Measurements from ENCODE around the gene SLX4IP. TPM values are rescaled to one million over a fixed set of nuclear protein-coding genes. Genes with fewer than 3 reads are reported as not detected.
"Not testable (repeated sequence)": the region's sequence is repeated elsewhere in the genome, so short reads cannot be mapped to it uniquely, and the experiment has no call there.

Gene SLX4IP
- total and polyA plus RNA-seq, 12 donors, result 2.8 to 8.2 (median 4.8) TPM

DNA sequence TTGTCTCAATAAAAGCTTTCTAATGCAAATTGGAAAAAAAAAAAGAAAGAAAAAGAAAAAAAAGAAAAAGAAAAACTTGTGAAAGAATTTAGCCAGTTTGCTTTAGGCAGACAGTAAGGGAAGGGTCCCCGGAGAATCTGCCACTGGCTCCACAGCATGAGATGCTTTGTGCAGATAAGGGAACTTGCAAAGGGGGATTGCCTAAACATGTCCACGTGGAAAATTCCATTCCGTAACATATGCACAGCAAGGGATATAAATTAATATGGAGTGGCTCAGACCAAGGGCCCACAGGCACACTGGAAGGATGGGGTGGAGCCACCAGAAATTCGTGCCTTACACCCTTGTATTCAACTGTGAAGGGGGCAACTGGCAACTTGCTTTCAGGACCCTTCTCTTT lies 46.5 kb upstream of the SLX4IP start:
- Histone ChIP-seq H3K4me1 (replicated peaks in 1 of 2) (no peaks in the 10 kb centered on the region), H3K4me3 (no peak overlapping the region), H3K36me3 (replicated peaks in 1 of 2) (no peaks in the 10 kb centered on the region), H3K27ac (no peak overlapping the region), H3K27me3 (no peaks in the 10 kb centered on the region), H3K9me3 (replicated peaks in 1 of 3) (no peaks in the 10 kb centered on the region)
- TF ChIP-seq, protein P1, sequence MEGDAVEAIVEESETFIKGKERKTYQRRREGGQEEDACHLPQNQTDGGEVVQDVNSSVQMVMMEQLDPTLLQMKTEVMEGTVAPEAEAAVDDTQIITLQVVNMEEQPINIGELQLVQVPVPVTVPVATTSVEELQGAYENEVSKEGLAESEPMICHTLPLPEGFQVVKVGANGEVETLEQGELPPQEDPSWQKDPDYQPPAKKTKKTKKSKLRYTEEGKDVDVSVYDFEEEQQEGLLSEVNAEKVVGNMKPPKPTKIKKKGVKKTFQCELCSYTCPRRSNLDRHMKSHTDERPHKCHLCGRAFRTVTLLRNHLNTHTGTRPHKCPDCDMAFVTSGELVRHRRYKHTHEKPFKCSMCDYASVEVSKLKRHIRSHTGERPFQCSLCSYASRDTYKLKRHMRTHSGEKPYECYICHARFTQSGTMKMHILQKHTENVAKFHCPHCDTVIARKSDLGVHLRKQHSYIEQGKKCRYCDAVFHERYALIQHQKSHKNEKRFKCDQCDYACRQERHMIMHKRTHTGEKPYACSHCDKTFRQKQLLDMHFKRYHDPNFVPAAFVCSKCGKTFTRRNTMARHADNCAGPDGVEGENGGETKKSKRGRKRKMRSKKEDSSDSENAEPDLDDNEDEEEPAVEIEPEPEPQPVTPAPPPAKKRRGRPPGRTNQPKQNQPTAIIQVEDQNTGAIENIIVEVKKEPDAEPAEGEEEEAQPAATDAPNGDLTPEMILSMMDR (IDR thresholded peaks at IDR 0.05), result no peak
- no peak for TF ChIP-seq POLR2A (IDR thresholded peaks at IDR 0.05)
- 80 to 85% (median 82%) methylated on average over 4 of the region's 4 CpGs for WGBS, 4 donors
- intact Hi-C loops (cut with DNase I), result no loop called here
- no peak for DNase-seq

DNA sequence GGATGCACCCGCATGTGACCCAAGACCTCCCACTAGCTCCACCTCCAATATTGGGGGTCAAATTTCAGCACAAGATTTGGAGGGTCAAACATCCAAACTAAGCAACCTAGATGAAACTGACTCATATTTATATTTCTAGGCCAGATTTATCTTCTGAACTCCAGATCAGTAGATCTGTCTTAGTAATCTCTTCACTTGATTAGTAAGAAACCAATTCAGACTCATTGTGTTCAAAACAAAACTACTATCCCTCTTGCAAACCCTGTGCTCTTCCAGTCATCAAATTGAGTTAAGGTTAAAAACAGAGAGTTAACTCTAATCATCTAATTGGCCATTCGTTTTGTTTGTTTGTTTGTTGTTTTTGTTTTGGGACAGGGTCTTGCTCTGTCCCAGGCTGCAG lies 44.4 kb upstream of the SLX4IP start:
- intact Hi-C loops (cut with DNase I), result no loop called here
- H3K36me3 ChIP-seq (replicated peaks in 1 of 2), result no peaks in the 10 kb centered on the region
- DNase-seq, result no peak
- WGBS, 4 donors, result 72 to 87% (median 81%) methylated on average over 2 of the region's 2 CpGs
- no peak for TF ChIP-seq POLR2A (IDR thresholded peaks at IDR 0.05)
- TF ChIP-seq, protein P1 (IDR thresholded peaks at IDR 0.05), result no peak
- no peak overlapping the region for H3K4me3 ChIP-seq
- no peaks in the 10 kb centered on the region for H3K9me3 ChIP-seq (replicated peaks in 1 of 3)
- H3K27ac ChIP-seq, result no peak overlapping the region
- no peaks in the 10 kb centered on the region for H3K4me1 ChIP-seq (replicated peaks in 1 of 2)
- no peaks in the 10 kb centered on the region for H3K27me3 ChIP-seq

DNA sequence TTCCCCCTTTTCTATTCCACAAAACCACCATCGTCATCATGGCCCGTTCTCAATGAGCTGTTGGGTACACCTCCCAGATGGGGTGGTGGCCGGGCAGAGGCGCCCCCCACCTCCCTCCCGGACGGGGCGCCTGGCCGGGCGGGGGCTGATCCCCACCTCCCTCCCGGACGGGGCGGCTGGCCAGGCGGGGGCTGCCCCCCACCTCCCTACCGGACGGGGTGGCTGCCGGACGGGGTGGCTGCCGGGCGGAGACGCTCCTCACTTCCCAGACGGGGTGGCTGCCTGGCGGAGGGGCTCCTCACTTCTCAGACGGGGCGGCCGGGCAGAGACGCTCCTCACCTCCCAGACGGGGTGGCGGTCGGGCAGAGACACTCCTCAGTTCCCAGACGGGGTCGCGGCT lies 40.4 kb upstream of the SLX4IP start:
- H3K27ac ChIP-seq, result not testable (repeated sequence)

DNA sequence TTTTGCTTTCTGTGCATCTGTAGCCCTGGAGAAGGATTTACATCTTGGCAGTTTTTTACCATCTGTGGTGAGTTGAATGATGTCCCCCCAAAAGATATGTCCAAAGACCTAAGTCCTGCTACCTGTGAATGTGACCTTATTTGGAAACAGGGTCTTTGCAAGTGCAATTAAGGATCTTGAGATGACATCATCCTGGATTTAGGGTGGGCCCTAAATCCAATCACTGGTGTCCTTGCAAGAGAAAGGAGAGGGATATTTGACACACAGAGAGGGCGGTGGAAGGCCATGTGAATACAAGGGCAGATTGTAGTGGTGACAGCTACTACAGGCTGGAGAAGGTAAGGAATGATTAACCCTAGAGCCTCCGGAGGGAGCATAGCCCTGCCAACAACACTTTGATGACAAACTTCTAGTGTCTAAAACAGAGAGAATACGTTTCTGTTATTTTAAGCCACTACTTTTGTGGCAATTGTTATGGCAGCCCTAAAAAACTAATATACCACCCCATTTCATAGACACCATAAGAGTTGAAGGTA lies 36.2 kb upstream of the SLX4IP start:
- Histone ChIP-seq H3K9me3 (replicated peaks in 1 of 3) (no peaks in the 10 kb centered on the region), H3K4me1 (replicated peaks in 1 of 2) (no peaks in the 10 kb centered on the region), H3K27ac (no peak overlapping the region), H3K36me3 (replicated peaks in 1 of 2) (no peaks in the 10 kb centered on the region), H3K27me3 (no peaks in the 10 kb centered on the region), H3K4me3 (no peak overlapping the region)
- TF ChIP-seq POLR2A (IDR thresholded peaks at IDR 0.05), result no peak
- TF ChIP-seq, protein P1 (IDR thresholded peaks at IDR 0.05), result no peak
- intact Hi-C loops (cut with DNase I), result no loop called here
- 74 to 83% (median 80%) methylated on average over 3 of the region's 3 CpGs for WGBS, 4 donors
- DNase-seq, result no peak

More for the DNA sequence above, 40.4 kb upstream of the SLX4IP start:
- H3K36me3 ChIP-seq (replicated peaks in 1 of 2); intact Hi-C loops (cut with DNase I); H3K4me1 ChIP-seq (replicated peaks in 1 of 2); H3K4me3 ChIP-seq; H3K9me3 ChIP-seq (replicated peaks in 1 of 3); H3K27me3 ChIP-seq; DNase-seq: not testable (repeated sequence)
- 95 to 98% (median 95%) methylated on average over 19 to 28 of the region's 32 CpGs; no CpG with 5 or more reads in 1 of the 4 donors for WGBS, 4 donors

DNA sequence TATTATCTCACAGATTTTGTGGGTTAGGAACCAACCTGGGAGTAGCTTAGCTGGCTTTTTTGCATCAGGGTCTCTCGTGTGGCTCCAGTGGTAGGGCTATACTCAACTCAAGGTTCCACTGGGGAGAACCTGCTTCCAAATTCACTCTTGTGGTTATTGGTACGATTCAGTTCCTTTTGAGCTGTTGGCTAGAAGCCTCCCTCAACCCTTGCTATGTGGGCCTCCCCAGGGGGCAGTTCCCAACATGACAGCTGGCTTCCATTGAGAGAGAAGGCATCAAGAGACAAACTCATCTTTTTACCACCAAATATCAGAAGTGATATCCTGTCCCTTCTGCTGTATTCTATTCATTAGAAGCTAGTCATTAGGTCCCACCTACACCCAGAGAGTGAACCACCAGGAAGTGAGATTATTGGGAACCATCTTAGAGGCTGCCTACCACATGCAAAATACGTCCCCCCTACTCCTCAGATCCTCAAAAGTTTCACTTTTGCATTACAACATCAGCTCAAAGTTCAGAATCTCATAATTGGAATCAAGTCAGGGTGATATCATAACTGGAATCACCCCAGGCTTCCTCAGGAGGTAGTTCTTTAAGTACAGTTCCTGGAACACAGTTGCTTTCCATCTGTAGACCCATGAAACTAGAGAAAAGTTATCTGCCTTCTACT lies 32.0 kb upstream of the SLX4IP start:
- Histone ChIP-seq H3K27me3 (no peaks in the 10 kb centered on the region), H3K36me3 (replicated peaks in 1 of 2) (peaks cover 0 to 6% of the 10 kb centered on the region in 2 donors), H3K4me3 (no peak overlapping the region), H3K9me3 (replicated peaks in 1 of 3) (no peaks in the 10 kb centered on the region), H3K27ac (no peak overlapping the region), H3K4me1 (replicated peaks in 1 of 2) (no peaks in the 10 kb centered on the region)
- intact Hi-C loops (cut with DNase I), result no loop called here
- TF ChIP-seq POLR2A (IDR thresholded peaks at IDR 0.05), result no peak
- TF ChIP-seq, protein P1 (IDR thresholded peaks at IDR 0.05), result no peak
- DNase-seq, result no peak
- 80 to 87% (median 84%) methylated on average over 3 of the region's 3 CpGs for WGBS, 4 donors

Measured in adrenal gland (tissue), 12 donors.